PFSK-1 (cell line): ENCODE results near the gene CD9.

Experiments used
- FOXP2 ChIP-seq: optimal IDR thresholded peaks from 2 replicates; pipeline ENCODE3; 2011; ENCODE audit warnings: borderline replicate concordance, control low read depth, inconsistent platforms; ENCODE audit not compliant: insufficient read depth; ENCODE audit errors: extremely low read length, extremely low read depth
- POLR2AphosphoS5 ChIP-seq: IDR thresholded peaks from 2 replicates; pipeline ENCODE4 v1.6.1; 2012; ENCODE audit warnings: low read depth, mild to moderate bottlenecking, control low read depth, low read length, moderate library complexity
- SIN3A ChIP-seq: IDR thresholded peaks from 2 replicates; pipeline ENCODE4 v1.6.1; 2012; ENCODE audit warnings: mild to moderate bottlenecking, low read length, moderate library complexity, borderline replicate concordance; ENCODE audit not compliant: insufficient read depth
- TAF1 ChIP-seq: IDR thresholded peaks from 2 replicates; pipeline ENCODE4 v1.6.1; 2012; ENCODE audit warnings: low read length, control low read depth, borderline replicate concordance; ENCODE audit not compliant: insufficient read depth
- TF ChIP-seq, protein P1 (sequence below), 2 experiments: IDR thresholded peaks; 2 replicates each; pipeline versions ENCODE4 v1.6.1 to v1.8.0; 2011 to 2012; ENCODE audit warnings: low read depth in 2 of 2, low read length in 2 of 2, control low read depth in 1 of 2, inconsistent platforms in 1 of 2, mild to moderate bottlenecking in 1 of 2, moderate library complexity in 1 of 2; ENCODE audit not compliant: insufficient read depth in 1 of 2

Gene CD9

DNA sequence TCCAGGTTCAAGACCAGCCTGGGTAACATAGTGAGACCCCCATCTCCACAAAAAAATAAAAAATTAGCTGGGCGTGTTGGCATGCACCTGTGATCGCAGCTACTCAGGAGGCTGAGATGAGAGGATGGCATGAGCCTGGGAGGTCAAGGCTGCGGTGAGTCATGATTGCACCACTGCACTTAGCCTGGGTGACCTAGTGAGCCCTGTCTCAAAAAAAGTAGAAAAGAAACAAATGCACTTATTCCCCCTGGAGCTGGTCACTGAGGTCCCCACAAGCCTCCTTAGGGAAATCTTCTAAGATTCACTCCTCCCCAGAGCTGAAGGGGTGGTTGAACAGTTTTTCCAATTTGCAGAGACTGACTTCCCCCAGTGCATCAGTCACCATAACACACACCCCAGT is 1.6 kb downstream of the CD9 start:
- TF ChIP-seq POLR2AphosphoS5 (no peak), SIN3A (no peak)
- TF ChIP-seq, protein P1, sequence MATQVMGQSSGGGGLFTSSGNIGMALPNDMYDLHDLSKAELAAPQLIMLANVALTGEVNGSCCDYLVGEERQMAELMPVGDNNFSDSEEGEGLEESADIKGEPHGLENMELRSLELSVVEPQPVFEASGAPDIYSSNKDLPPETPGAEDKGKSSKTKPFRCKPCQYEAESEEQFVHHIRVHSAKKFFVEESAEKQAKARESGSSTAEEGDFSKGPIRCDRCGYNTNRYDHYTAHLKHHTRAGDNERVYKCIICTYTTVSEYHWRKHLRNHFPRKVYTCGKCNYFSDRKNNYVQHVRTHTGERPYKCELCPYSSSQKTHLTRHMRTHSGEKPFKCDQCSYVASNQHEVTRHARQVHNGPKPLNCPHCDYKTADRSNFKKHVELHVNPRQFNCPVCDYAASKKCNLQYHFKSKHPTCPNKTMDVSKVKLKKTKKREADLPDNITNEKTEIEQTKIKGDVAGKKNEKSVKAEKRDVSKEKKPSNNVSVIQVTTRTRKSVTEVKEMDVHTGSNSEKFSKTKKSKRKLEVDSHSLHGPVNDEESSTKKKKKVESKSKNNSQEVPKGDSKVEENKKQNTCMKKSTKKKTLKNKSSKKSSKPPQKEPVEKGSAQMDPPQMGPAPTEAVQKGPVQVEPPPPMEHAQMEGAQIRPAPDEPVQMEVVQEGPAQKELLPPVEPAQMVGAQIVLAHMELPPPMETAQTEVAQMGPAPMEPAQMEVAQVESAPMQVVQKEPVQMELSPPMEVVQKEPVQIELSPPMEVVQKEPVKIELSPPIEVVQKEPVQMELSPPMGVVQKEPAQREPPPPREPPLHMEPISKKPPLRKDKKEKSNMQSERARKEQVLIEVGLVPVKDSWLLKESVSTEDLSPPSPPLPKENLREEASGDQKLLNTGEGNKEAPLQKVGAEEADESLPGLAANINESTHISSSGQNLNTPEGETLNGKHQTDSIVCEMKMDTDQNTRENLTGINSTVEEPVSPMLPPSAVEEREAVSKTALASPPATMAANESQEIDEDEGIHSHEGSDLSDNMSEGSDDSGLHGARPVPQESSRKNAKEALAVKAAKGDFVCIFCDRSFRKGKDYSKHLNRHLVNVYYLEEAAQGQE (IDR thresholded peaks at IDR 0.05; ENCODE audit: insufficient read depth in 1 of 2, low read depth in 2 of 2, low read length in 2 of 2), result no peak

DNA sequence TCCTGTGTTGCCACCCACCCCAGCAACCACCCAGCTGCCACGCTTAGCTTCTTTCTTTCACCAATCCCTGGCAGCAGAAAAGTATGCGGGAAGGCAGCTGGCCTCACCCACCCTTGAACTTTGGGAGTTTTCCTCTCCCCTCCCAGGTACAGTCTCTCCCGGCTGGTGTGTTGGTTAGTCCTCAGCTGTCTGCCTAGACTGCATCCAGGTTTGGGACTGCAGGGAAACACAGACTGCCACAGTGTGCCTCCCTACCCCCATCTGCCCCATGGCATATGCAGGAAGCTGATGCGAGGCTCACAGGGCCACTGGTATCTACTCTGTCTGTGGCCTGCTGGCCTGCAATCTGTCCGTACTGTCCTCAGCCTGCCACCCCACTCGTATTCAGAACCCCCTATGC is 2.1 kb downstream of the CD9 start:
- TF ChIP-seq SIN3A (no peak), FOXP2 (no peak), POLR2AphosphoS5 (no peak), TAF1 (no peak)
- TF ChIP-seq, protein P1 (IDR thresholded peaks at IDR 0.05; ENCODE audit: insufficient read depth in 1 of 2, low read depth in 2 of 2, low read length in 2 of 2), result no peak

DNA sequence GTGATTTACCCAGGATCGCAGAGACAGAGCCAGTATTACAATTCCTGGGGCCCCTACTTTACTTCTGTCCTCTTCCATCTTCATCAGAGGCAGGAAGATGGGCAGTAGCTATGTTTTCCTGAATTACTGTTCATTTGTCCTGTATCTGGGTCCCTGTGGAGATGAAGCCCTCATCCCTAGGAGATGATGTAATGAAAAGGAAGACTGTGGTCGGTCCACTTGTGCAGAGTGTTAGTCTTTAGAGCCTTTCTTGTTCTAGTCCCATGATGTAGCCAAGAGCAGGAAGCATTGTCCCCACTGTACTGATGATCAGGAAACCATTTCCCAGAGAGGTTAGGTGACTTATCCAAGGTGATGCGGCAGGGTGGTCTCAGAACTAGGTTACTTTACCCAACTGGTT is 2.6 kb downstream of the CD9 start:
- TF ChIP-seq SIN3A (no peak), POLR2AphosphoS5 (no peak), FOXP2 (no peak), TAF1 (no peak)
- TF ChIP-seq, protein P1 (IDR thresholded peaks at IDR 0.05; ENCODE audit: insufficient read depth in 1 of 2, low read depth in 2 of 2, low read length in 2 of 2), result no peak

DNA sequence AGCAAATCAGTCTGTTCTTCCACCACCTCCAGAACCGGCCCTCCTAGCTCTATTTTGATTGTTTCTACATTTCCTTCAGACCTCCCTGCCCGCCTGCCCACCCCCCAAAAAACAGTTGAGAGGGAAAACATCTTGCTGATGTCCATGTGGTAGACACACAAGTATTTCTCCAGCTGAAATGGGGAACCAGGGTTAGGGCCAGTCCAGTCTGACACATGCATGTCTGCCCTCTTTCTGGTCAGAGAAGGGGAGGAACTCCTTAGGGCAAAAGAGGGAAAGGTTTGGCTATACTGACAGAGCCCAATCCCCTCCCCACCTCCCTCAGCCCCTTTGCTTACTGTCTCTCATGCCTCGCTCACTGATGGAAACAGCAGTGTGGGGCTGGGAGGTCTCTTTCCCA is 3.4 kb downstream of the CD9 start:
- TF ChIP-seq SIN3A, result no peak
- TF ChIP-seq POLR2AphosphoS5, result no peak
- no peak for TF ChIP-seq FOXP2
- TF ChIP-seq, protein P1 (IDR thresholded peaks at IDR 0.05; ENCODE audit: insufficient read depth in 1 of 2, low read depth in 2 of 2, low read length in 2 of 2), result no peak
- TF ChIP-seq TAF1, result no peak

DNA sequence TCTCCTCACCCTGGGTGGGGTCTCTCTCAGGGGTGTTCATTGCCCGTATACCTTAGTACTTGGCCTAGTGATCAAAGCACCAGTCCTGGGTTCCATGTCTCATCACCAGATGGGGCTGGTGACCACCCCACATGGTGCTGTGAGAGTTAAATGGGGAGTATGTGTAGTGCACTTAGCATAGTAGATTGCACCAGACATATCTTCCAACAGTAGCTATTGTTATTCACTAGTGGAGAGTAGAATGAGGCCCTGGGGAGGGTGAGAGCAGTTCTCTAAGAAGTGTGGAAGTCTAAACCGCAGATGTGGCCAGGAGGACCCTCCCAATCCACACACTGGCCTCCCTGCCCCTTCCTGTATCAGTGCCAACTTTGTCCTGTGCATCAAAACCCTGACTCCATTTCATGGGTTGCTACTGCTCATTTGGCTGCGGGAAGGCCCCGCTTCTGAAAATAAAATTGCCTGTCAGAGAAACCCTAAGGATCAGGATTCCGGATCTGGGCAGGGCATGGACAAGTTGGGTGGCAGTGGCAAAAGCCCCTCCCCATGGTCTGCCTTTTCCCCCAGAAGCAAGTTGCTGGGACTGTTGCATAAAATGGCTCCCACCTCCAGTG is 4.4 kb downstream of the CD9 start:
- TF ChIP-seq, protein P1 (IDR thresholded peaks at IDR 0.05; ENCODE audit: insufficient read depth in 1 of 2, low read depth in 2 of 2, low read length in 2 of 2), result no peak
- TF ChIP-seq TAF1 (no peak), SIN3A (no peak), POLR2AphosphoS5 (no peak), FOXP2 (no peak)
